Measurements from ENCODE around the gene COL4A6. TPM values are rescaled to one million over a fixed set of nuclear protein-coding genes. Genes with fewer than 3 reads are reported as not detected.

The COL4A6 gene
- total RNA-seq, 1 donor from 2014 or later, result 40.5 TPM

DNA sequence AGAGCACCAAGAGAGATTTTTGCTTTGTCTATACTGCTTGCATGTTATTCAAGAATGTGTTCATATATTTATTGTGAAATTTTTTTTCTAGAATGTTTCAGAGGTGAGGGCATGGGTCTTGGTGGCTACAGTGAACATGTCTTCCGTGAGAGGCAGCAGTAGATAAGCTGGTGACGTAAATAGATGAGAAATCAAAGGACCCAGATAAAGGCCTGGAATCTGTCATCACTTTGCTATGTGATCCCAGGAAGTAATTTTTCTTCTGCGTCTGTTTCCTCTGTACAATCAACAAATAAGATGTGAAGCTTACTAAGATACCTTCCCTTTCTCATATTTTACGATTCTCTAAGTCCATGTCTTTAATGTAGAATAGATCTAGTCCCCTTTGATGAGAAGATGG is 129.1 kb downstream of the COL4A6 start:
- Histone ChIP-seq H3K27me3 (no peaks in the 10 kb centered on the region), H4K20me1 (ENCODE audit: low read depth) (no peaks in the 10 kb centered on the region), H3K9me3 (ENCODE audit: low read depth) (no peaks in the 10 kb centered on the region), H3K79me2 (ENCODE audit: low read depth) (no peaks in the 10 kb centered on the region), H3K9ac (no peak overlapping the region), H3K4me2 (no peak overlapping the region), H2AFZ (replicated peaks) (no peak overlapping the region), H3K4me1 (peaks cover 13% of the 10 kb centered on the region), H3K36me3 (peaks cover 5% of the 10 kb centered on the region), H3K4me3 (no peak overlapping the region), H3F3A (ENCODE audit: low read depth) (peaks cover 12% of the 10 kb centered on the region), H3K27ac (no peak overlapping the region)
- Mint-ChIP-seq H3K4me1 (peaks cover 6% of the 10 kb centered on the region), H3K27me3 (ENCODE audit: insufficient read depth, low read depth) (no peaks in the 10 kb centered on the region), H3K9me3 (no peaks in the 10 kb centered on the region), H3K27ac (no peak overlapping the region), H3K4me3 (no peak overlapping the region), H3K36me3 (peaks cover 34% of the 10 kb centered on the region)
- DNase-seq (ENCODE audit: low spot score), result no peak
- no peak for TF ChIP-seq EZH2phosphoT487 (IDR thresholded peaks at IDR 0.05)
- no peak for TF ChIP-seq EZH2 (IDR thresholded peaks at IDR 0.05)
- TF ChIP-seq, protein P1, sequence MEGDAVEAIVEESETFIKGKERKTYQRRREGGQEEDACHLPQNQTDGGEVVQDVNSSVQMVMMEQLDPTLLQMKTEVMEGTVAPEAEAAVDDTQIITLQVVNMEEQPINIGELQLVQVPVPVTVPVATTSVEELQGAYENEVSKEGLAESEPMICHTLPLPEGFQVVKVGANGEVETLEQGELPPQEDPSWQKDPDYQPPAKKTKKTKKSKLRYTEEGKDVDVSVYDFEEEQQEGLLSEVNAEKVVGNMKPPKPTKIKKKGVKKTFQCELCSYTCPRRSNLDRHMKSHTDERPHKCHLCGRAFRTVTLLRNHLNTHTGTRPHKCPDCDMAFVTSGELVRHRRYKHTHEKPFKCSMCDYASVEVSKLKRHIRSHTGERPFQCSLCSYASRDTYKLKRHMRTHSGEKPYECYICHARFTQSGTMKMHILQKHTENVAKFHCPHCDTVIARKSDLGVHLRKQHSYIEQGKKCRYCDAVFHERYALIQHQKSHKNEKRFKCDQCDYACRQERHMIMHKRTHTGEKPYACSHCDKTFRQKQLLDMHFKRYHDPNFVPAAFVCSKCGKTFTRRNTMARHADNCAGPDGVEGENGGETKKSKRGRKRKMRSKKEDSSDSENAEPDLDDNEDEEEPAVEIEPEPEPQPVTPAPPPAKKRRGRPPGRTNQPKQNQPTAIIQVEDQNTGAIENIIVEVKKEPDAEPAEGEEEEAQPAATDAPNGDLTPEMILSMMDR (IDR thresholded peaks at IDR 0.05), result no peak

- no peak overlapping the region for H2AFZ ChIP-seq (replicated peaks)
- peaks cover 9% of the 10 kb centered on the region for H3K4me1 ChIP-seq
- no peaks in the 10 kb centered on the region for H4K20me1 ChIP-seq (ENCODE audit: low read depth)
- H3K4me3 Mint-ChIP-seq, result no peak overlapping the region
- peaks cover 5% of the 10 kb centered on the region for H3K36me3 ChIP-seq
- no peaks in the 10 kb centered on the region for H3K9me3 Mint-ChIP-seq
- TF ChIP-seq EZH2phosphoT487 (IDR thresholded peaks at IDR 0.05), result no peak
- no peak for TF ChIP-seq EZH2 (IDR thresholded peaks at IDR 0.05)
- TF ChIP-seq, protein P1 (IDR thresholded peaks at IDR 0.05), result no peak
- H3K27me3 Mint-ChIP-seq (ENCODE audit: insufficient read depth, low read depth), result no peaks in the 10 kb centered on the region
- H3K9ac ChIP-seq, result no peak overlapping the region
- H3K27me3 ChIP-seq, result no peaks in the 10 kb centered on the region
- H3K79me2 ChIP-seq (ENCODE audit: low read depth), result no peaks in the 10 kb centered on the region
- H3K4me1 Mint-ChIP-seq, result peaks cover 3% of the 10 kb centered on the region
- no peak for DNase-seq (ENCODE audit: low spot score)
- peaks cover 17% of the 10 kb centered on the region for H3F3A ChIP-seq (ENCODE audit: low read depth)
- no peaks in the 10 kb centered on the region for H3K9me3 ChIP-seq (ENCODE audit: low read depth)
- no peak overlapping the region for H3K4me3 ChIP-seq
- H3K27ac ChIP-seq, result no peak overlapping the region
- no peak overlapping the region for H3K4me2 ChIP-seq
- H3K27ac Mint-ChIP-seq, result no peak overlapping the region
- peaks cover 35% of the 10 kb centered on the region for H3K36me3 Mint-ChIP-seq
Observed at GRCh38 chrX:108307132-108308085, 130.8 kb downstream of the COL4A6 start.

DNA sequence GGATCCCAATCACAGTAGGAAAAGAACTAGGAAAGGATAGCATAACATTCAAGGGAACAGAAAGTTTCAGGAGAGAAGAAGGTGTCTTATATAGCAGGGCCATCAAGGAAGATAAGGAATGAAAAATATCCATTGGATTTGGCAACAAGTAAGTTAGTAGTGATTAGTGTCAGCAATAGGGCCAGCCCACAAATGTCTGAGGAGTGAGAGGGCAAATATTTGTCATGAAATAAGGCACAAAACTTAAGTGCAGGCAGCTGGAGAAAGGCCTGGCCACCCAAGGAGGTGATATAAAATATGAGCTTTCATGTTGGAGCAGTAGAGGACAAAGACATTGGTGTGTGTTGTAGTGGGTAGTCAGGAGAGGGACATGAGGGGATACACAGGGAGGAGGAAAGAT is 132.1 kb downstream of the COL4A6 start:
- Mint-ChIP-seq H3K27me3 (ENCODE audit: insufficient read depth, low read depth) (no peaks in the 10 kb centered on the region), H3K36me3 (peaks cover 34% of the 10 kb centered on the region), H3K4me1 (peaks cover 7% of the 10 kb centered on the region), H3K9me3 (no peaks in the 10 kb centered on the region), H3K27ac (no peak overlapping the region), H3K4me3 (no peak overlapping the region)
- TF ChIP-seq EZH2phosphoT487 (IDR thresholded peaks at IDR 0.05), result no peak
- TF ChIP-seq EZH2 (IDR thresholded peaks at IDR 0.05), result no peak
- TF ChIP-seq, protein P1 (IDR thresholded peaks at IDR 0.05), result no peak
- Histone ChIP-seq H3K4me2 (no peak overlapping the region), H2AFZ (replicated peaks) (no peak overlapping the region), H3F3A (ENCODE audit: low read depth) (peaks cover 17% of the 10 kb centered on the region), H3K9me3 (ENCODE audit: low read depth) (no peaks in the 10 kb centered on the region), H3K27ac (no peak overlapping the region), H3K4me3 (no peak overlapping the region), H3K4me1 (peaks cover 9% of the 10 kb centered on the region), H3K9ac (no peak overlapping the region), H3K27me3 (no peaks in the 10 kb centered on the region), H4K20me1 (ENCODE audit: low read depth) (no peaks in the 10 kb centered on the region), H3K36me3 (peaks cover 5% of the 10 kb centered on the region), H3K79me2 (ENCODE audit: low read depth) (no peaks in the 10 kb centered on the region)
- no peak for DNase-seq (ENCODE audit: low spot score)

All from neural progenitor cell (in vitro differentiated cells).